NCI-H2227 (cell line): ENCODE data around the gene EWSR1.

Experiments
- DNase-seq: peaks from one replicate; lab custom pipeline; 2025; ENCODE audit not compliant: unreplicated experiment; lab: John Stamatoyannopoulos, UW

Gene EWSR1

DNA sequence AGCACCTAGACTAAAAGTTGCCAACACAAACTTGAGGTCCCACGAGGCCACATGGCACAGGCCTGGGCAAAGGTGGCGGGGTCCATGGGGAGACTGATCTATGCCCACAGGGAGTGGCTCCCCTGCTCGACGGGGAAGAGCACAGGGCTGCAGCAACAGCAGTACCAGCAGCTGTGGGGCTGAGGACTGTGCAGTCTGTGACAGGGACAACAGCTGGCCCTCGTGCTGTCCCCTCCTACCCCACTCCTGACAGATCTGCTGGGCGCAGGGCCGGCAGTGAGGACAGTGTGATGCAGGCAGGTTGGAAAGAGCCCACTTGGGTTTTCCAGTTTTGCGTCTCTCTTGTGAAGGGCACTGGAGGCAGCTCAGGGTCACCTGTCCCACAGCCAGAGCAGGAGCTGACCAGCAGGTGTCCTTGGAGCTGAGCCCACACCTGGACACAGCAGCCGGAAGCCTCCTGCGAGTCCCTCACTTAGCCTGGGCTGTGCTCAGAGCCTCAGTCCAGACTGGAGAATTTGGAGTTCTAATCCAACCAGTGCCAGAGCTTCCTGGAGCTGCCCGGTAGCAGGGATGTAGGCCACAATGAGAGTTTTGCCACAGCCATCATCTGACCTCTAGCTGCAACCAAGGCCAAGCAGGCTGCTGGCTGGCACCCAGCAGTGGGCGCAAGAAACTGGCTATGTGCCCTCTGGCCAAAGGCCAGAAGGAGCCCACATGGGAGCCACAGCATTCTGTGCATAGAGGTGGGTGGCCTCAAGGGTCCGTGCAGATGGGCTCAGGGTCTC is 34.8 kb downstream of the EWSR1 start:
- DNase-seq, result no peak

DNA sequence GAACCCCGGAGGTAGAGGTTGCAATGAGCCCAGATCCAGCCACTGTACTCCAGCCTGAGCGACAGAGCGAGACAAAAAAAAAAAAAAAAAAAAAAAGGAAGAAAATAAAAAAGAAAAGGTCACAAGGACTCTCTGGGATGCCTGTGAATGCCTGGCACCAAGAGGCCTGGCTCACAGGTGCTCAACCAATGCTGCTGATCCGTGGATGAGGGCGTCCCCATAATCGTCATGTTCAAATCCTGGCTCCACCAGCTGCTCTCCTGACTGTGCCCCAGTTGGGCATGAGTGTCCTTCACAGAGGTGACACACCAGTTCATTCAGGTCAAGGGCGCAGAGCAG is 37.7 kb downstream of the EWSR1 start:
- DNase-seq, result no peak

DNA sequence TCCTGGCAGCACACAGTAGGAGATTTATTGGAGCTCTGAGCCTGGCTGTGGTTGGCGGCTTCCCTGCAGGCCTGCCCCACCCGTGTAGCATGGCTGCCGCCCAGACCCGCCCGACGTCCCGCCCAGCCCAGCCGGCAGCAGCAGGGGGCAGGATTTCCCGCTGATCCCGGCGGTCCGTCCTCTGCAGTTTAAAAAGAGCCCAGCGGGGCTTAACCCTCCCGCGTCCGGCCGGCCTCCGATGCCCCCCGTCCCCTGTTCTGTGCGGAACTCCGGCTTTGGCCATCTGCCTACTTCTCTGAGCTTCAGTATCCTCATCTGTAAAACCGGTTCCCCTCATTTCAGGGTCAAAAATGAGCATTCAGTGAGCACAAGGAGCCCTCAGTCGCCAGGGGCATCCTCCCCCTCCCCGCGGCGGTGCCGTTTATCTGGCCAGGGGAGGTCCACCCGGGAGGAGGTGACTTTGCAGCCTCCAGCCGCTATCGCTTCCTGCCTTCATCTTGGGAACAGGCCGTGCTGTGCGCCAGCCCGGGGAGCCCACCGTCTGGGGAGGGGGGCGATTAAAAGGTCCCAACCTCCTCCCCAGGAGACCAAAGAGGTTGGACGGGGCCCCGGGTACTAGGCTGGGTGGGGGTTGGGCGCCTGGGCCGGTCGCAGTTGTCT is 38.2 kb downstream of the EWSR1 start, which contains the start of gene GAS2L1:
Gene GAS2L1, plus strand, starts transcription at position 476 of the 660 bp plus-strand sequence. CDS start 1,456 bp downstream, outside the sequence.
- peak; percentile 67 for DNase-seq

DNA sequence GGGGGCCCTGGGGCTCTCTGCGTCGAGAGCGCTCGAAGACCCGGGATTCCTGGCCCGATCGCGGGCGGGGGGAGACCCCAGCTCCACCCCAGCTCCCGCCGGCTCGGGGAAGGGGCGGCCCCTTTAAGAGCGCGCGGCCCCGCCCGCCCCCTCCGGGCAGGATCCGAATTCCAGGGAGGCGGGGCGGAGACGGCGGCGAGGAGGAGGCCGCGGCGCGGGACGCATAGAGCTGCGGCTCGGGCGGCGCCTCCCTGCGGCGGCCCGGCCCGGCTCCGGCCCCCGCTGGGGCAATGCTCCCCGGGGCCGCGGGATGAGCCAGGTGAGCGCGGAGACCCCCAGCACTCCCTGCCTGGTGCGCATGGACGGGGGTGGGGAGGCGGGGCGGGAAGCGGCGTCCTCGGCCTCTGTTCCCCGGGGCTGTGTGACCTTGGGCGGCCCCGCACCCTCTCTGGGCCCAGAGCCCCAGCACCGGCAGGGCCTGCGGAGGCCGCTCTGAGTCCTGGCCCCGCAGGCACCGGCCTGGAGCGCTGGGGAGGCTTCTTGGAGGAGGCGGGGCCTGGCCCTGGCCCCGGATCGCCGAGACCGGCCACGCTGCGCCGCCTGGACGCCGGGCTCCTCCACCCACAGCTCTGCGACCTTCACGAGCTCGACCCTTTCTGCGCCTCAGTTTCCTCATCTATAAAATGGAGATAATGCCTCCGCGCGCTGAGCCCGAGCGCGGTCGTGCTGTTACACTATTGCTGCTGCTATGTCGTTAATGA is 38.9 kb downstream of the EWSR1 start:
- DNase-seq, result peak; percentile 85

DNA sequence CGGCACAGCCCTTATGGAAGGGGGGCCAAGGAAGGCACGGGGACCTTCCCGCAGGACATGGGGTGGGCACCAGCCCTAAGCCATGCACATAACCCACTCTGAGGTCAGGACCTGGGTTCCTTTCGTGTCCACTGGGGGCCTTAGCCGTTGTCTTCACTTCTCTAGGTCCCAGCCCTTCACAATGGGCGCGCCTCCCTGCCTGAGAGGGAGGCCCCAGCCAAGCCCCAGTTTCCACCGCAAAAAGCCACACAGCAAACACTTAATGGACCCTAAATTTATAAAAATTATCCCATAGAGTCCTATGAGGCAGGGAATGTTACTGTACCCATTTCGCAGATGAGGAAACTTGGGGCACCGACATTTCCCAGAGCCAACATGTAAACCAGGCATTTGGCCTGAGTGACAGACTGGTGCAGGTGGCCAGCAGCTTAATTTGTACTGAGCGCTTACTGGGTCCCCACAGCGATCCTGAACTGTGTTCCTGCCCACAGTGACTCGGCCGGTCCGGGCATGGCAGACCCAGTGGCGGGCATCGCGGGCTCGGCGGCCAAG is 39.6 kb downstream of the EWSR1 start:
- DNase-seq, result no peak

DNA sequence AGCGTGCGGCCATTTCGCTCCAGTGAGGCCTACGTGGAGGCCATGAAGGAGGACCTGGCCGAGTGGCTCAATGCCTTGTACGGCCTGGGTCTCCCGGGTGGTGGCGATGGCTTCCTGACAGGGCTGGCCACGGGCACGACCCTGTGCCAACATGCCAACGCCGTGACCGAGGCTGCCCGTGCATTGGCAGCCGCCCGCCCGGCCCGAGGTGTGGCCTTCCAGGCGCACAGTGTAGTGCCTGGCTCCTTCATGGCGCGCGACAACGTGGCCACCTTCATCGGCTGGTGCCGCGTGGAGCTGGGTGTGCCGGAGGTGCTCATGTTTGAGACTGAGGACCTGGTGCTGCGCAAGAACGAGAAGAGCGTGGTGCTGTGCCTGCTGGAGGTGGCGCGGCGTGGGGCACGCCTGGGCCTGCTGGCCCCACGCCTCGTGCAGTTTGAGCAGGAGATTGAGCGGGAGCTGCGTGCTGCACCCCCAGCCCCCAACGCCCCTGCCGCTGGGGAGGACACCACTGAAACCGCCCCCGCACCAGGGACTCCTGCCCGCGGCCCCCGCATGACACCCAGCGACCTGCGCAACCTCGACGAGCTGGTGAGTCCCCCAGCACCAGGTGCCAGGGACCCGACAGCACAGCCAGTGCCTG is 40.2 kb downstream of the EWSR1 start:
- no peak for DNase-seq

DNA sequence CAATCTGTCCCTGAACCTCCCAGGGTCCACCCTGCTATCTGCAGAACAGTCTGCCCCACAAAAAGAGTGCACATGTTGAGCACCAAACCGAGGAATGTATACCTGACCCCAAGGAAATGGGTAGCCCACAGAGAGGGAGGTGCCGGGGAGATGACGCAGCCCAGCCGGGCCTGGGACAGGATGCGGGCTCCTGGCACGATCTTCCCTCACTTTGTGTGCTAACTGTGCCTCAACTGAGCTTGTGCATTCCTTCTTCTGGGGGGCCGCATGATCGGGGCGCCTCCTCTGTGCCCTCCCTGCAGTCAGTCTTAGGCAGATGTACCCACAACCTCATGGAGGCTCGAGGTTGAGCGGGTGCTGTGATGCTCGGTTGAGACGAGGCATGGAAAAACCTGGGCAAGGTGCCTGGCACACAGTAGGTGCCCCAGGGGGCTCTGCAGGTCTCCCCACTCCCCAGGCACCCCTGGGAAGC is 40.8 kb downstream of the EWSR1 start:
- no peak for DNase-seq

DNA sequence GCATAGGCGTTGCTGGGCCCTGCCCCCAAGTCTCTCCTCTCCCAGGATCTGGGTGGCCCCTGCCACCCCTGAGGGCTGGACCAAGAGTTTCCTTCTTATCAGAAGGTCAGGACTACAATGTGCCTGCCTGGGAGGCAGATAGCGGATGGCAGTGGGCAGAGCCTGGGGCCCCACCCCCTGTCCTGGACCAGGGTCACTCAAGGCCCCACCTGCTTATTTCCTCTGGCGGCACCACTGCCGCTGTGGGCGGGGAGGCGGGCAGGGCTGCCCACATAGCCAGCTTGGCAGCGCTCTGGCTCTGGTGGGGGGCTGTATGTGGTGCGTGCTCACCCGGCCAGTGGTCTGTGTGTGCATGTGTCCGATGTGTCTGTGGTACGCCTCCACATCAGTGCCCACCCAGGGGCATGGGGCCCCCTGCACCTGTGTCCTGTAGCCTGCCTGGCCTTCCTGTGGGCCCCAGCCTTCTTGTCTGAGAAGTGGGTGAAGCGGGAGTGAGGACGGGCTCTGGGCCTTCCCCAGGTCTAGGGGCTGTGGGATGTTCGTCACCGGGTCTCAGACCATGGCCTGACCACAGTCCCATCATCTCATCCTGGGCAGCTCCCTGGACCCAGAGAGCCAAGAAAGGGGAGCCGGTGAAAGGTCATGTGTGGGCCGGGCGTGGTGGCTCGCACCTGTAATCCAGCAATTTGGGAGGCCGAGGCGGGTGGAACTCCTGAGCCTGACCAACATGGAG is 41.4 kb downstream of the EWSR1 start:
- no peak for DNase-seq

DNA sequence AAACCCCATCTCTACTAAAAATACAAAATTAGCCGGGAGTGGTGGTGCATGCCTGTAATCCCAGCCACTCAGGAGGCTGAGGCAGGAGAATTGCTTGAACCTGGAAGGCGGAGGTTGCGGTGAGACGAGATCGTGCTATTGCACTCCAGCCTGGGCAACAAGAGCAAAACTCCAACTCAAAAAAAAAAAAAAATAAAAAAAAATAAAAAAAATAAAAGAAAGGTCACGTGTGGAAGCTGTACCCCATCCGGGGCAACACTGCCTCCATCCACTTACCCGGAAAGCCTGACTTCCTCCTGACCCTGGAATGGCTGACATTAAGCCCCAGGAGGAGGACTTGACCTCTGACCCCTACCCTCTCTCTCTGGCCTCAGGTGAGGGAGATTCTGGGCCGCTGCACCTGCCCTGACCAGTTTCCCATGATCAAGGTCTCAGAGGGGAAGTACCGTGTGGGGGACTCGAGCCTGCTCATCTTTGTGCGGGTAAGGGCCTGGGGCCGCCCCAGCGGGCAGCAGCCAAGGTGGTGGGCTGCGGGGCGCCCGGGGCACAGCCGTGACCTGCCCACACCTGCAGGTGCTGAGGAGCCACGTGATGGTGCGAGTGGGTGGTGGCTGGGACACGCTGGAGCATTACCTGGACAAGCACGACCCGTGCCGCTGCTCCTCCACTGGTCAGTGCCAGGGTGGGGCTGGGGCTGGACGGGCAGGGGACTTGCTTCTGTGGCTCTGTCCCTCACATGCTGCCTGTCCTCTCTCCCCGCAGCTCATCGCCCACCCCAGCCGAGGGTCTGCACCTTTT is 42.2 kb downstream of the EWSR1 start:
- DNase-seq, result no peak

DNA sequence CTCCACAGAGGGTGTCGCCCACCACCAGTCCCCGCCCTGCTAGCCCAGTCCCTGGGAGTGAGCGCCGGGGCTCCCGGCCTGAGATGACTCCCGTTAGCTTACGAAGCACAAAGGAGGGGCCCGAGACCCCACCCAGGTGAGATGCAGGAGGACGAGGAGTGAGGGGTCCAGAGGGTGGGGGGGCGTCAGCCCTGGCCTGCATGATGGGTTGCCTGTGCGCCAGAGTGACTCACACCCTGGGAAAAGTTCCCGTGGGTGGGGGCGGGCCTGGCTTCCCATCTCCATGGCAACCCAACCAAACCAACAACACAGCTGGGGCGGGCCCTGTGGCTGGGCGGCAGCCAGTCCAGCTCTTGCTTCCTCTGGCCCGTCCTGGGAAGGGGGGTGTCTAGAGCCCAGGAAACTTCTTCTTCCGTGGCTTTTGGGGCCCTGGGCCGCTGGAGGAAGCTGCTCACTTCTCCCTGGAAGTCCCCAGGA is 42.8 kb downstream of the EWSR1 start:
- DNase-seq, result peak; percentile 82

DNA sequence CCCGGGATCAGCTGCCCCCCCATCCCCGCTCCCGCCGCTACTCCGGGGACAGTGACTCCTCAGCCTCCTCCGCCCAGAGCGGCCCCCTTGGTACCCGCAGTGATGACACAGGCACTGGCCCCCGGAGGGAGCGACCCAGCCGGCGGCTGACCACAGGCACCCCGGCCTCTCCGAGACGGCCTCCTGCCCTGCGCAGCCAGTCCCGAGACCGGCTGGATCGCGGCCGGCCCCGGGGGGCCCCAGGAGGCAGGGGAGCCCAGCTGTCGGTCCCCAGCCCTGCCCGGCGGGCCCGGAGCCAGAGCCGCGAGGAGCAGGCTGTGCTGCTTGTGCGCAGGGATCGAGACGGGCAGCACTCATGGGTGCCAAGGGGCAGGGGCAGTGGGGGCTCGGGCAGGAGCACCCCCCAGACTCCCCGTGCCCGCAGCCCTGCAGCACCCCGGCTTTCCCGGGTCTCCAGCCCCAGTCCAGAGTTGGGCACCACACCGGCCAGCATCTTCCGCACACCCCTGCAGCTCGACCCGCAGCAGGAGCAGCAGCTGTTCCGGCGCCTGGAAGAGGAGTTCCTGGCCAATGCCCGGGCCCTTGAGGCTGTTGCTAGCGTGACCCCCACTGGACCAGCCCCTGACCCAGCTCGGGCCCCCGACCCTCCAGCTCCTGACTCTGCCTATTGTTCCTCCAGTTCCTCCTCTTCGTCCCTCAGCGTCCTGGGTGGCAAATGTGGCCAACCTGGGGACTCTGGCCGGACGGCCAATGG is 43.6 kb downstream of the EWSR1 start:
- no peak for DNase-seq

DNA sequence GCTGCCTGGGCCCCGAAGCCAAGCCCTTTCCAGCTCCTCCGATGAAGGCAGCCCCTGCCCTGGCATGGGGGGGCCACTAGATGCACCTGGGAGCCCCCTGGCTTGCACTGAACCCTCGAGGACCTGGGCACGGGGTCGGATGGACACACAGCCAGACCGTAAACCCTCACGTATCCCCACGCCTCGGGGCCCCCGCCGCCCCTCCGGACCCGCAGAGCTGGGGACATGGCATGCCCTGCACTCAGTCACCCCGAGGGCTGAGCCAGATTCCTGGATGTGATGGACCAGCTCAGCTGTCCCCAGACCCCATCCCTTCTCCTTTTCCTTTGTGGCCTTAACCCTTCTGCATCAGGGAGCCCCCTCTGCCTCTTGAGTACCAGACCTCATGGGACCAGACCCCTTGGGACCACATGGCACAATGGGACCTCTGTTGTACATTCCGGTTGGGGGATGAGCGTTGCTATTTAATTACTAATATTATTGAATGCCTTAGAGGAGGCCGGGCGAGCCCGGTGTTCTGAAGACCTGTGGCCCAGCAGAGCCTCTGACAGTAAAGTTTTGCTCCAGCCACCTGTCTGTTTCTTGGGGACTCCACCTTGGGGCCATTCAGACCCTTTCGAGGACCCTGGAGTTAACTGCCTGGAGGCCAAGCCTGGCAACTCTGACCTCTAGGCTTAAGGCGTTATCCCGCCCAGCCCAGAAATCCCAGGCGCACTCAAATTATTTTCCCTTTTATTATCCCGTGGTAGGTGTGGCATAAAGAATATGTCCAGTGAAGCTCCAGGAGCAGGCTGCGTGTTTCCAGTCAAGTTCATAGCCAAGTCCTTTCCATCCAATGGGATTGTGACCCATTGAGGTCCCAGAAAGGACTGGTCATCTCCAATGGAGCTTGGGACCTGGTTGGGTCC is 44.4 kb downstream of the EWSR1 start:
- no peak for DNase-seq

DNA sequence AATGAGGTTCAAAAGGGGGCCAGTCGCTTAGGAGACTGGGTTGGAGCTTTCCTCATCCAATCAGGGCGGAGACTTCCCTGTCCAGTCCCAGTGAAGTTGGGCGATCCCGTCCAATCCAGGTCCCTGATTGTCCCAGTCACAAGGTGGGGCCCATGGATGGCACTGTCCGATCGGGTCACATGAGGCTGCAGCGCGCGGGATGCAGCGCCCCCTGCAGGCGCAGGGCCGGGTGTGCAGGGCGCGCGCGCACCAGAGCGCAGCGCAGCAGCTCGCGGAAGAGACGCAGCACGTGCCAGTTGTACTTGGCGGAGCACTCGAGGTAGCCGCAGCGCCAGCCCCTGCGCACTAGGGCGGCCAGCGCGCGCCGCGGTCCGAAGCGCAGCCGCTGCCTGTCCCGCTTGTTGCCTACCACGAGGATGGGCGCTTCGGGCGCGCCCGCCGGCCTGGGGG is 45.1 kb downstream of the EWSR1 start:
- peak; percentile 32 for DNase-seq

DNA sequence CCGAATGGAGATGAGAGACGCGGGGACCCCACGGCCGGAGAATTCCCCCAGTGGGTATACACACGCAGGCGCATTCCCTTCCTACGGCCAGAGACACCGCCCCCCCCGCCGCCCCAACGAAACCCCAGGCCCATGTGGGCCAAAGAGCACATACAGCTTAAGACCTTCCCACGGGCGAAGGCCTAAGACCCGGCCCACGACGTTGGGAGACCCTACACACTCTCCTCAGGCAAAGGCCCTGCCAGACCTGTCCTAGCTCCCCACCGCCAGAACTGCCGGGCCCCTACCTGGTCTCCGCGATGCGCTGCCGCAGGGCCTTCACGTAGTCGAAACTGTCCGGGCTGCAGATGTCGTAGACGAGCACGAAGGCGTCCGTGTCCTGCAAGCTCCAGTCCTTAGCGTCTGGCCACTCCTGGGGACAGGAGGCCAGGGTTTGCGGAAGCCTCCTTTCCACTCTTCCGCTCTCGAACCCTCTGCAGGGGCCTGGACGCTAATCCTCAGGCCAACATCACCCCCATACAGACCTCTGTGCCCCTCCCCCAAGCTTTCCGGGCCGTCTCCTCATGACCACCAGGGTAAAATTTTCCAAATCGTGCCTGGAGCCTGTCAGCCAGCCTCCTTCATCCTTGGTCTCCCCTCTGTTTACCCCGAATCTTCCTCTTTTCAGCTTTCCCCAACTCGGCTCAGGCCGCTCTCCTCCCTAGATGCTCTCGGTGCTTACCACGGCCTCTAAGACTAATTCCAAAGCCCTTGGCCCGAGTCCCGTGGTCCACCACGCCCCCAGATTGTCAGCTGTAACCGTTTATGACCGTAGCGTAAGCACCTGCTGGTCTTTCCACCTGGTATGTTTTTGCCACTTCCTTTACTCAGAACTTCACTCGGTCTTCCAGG is 45.8 kb downstream of the EWSR1 start:
- DNase-seq, result no peak

DNA sequence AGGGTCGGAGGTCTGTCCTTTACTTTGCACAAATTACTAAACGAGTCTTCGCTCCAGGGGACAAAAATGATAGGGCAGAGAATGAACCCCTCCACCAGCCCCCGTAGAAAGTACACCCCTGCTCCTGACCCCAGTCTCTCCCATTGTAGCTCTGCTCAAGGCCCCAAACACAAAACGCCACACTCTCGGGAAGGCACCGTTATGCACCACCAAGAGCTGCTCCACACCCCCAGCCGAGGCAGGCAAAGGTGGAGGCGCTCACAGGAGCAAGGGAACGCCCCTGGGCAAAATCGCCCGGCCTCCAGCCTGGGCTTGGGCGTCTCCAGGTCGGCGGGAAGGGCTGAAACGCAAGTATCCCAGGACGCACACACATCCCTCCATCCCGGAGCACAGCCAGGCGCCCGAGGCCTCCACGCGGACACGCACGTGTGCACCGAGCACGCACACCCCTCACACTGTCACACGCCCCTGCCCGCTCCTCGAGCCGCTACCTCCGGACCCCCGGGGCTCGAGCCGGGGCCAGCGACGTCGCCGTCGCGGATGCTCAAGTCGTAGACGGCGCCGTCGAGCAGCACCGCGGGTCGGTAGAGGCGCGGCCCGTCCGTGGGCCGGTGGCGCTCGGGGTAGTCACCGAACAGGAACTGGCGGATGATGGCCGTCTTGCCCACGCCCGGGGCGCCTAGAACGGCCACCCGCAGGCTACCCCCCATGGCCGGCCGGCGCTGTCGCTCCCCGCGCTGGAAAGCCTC is 46.6 kb downstream of the EWSR1 start:
- peak; percentile 13 for DNase-seq
